Tibial nerve (tissue), 4 donors: ENCODE results near the gene SEC11C.

Source experiments
- EP300 ChIP-seq, 2 donors: sonication (generic); formaldehyde crosslinking; IDR thresholded peaks; one replicate each; pipeline ENCODE4 v1.6.1; 2017; ENCODE audit warnings: antibody characterized with exemption in 2 of 2, mild to moderate bottlenecking in 1 of 2
- POLR2A ChIP-seq, 2 donors: fragments of 450-650 bp; IDR thresholded peaks; one replicate each; pipeline ENCODE4 v1.6.1; 2017; ENCODE audit warnings: antibody characterized with exemption in 2 of 2, mild to moderate bottlenecking in 2 of 2, moderate library complexity in 2 of 2
- TF ChIP-seq, protein P1 (sequence below), 5 experiments: fragments of 200-600 bp in 3 of 5; fragments of 450-650 bp in 2 of 5; sonication (generic) in 3 of 5; IDR thresholded peaks; one replicate each; pipeline ENCODE4 v1.5.1; 2016 to 2019; ENCODE audit warnings: antibody characterized with exemption in 5 of 5, mild to moderate bottlenecking in 3 of 5, moderate library complexity in 2 of 5

- TF ChIP-seq, protein P1, sequence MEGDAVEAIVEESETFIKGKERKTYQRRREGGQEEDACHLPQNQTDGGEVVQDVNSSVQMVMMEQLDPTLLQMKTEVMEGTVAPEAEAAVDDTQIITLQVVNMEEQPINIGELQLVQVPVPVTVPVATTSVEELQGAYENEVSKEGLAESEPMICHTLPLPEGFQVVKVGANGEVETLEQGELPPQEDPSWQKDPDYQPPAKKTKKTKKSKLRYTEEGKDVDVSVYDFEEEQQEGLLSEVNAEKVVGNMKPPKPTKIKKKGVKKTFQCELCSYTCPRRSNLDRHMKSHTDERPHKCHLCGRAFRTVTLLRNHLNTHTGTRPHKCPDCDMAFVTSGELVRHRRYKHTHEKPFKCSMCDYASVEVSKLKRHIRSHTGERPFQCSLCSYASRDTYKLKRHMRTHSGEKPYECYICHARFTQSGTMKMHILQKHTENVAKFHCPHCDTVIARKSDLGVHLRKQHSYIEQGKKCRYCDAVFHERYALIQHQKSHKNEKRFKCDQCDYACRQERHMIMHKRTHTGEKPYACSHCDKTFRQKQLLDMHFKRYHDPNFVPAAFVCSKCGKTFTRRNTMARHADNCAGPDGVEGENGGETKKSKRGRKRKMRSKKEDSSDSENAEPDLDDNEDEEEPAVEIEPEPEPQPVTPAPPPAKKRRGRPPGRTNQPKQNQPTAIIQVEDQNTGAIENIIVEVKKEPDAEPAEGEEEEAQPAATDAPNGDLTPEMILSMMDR (IDR thresholded peaks at IDR 0.05): no peak
- TF ChIP-seq EP300 (IDR thresholded peaks at IDR 0.05) (no peak), POLR2A (IDR thresholded peaks at IDR 0.05) (no peak)
Observed at GRCh38 chr18:59202258-59202820, 62.7 kb downstream of the SEC11C start.
